GM20000 (cell line): Measurements from ENCODE around the gene PHF24.

Source experiments
- DNase-seq: peaks from one replicate; pipeline ENCODE4 v3.0.0; 2012; ENCODE audit warnings: low spot score
- TF ChIP-seq, protein P1 (sequence below): IDR thresholded peaks from 2 replicates; pipeline ENCODE4 v1.5.1; 2012; ENCODE audit warnings: mild to moderate bottlenecking, control low read depth; ENCODE audit errors: extremely low read depth, missing control alignments

PHF24 gene

DNA sequence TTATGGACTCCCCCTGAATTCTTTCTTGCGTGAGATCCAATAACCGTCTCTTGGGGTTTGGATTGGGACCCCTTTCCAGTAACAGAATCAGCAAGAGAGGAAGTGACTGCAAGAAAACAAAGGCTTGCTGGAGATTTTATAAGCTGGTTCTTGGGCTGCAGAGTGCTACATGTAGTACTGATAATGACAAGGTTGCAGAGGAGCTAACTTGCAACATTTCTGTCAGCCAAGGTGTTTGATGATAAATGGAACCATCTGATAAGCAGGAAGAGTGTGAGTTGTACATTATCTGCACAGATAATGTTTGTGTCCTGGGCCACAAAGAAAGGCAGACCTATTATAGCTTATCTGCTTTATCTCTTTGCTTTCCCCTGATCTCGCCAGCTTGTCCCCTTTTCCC is 68.6 kb downstream of the PHF24 start:
- no peak for DNase-seq
- TF ChIP-seq, protein P1, sequence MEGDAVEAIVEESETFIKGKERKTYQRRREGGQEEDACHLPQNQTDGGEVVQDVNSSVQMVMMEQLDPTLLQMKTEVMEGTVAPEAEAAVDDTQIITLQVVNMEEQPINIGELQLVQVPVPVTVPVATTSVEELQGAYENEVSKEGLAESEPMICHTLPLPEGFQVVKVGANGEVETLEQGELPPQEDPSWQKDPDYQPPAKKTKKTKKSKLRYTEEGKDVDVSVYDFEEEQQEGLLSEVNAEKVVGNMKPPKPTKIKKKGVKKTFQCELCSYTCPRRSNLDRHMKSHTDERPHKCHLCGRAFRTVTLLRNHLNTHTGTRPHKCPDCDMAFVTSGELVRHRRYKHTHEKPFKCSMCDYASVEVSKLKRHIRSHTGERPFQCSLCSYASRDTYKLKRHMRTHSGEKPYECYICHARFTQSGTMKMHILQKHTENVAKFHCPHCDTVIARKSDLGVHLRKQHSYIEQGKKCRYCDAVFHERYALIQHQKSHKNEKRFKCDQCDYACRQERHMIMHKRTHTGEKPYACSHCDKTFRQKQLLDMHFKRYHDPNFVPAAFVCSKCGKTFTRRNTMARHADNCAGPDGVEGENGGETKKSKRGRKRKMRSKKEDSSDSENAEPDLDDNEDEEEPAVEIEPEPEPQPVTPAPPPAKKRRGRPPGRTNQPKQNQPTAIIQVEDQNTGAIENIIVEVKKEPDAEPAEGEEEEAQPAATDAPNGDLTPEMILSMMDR = no peak

DNA sequence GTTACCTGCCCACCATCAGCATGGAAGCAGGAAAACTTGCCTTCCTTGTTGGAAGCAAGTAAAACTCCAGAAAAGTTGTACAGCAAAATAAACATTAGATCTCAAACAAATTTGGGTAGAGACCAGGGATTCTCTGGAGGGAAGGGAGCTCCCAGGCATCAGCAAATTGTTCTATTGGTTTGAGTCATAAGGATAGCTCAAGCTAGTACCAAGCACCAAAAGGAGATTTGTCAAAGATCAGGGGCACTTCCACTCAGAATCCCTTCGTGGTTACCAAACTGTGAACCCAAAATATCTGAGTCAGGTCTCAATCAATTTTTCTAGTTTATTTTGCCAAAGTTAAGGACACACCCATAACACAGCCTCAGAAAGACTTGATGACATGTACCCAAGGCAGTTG is 69.3 kb downstream of the PHF24 start:
- no peak for DNase-seq
- TF ChIP-seq, protein P1 = no peak

DNA sequence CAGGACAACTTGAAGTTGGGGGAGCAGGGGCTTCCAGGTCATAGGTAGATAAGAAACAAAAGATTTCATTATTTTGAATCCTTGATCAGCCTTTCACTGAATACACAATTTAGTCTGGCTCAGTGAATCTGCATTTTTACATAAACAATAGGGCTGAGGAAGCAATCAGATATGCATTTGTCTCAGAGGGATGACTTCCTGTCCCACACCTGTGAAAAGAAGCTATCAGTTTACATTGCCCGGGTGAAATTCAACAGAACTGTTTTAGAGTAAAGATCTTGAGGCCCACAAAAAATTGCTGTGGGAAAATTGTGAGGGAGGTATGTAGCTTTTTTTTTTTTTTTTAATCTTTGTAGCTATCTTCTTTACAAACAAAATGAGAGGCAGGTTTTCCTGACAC is 69.8 kb downstream of the PHF24 start:
- no peak for DNase-seq
- TF ChIP-seq, protein P1 = no peak

DNA sequence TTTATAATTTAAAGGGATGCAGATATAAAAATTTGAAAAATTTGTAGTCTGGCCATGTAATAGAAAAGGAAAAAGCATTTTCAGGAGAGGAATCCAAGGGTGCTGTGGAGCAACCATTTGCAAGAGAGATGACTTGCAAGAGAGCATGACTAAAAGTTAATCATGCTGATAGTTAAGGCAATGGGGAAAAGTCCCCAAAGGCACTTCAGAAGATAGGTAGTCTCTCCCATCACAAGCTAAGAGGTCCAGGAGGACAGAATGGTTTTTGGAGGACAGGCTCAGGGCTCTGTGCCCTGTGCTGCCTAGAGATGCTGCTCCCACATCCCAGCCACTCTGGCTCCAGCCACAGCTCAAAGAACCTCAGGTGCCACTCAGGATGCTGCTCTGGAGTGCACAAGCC is 70.3 kb downstream of the PHF24 start:
- DNase-seq = no peak
- TF ChIP-seq, protein P1 = no peak

DNA sequence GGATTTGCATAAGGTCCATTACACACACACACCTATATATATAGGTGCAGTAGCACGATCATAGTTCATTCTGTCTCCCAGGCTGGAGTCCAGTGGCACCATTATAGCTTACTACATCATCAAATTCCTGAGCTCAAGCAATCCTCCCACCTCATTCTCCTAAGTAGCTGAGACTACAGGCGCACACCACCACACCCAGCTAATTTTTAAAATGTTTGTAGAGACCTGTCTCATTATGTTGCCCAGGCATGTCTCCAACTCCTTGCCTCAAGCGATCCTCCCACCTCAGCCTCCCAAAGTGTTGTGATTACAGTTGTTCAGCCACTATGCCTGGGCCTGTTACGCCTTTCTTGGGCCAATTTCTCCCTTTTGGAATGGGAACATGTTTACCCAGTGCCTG is 71.2 kb downstream of the PHF24 start:
- TF ChIP-seq, protein P1 = no peak
- no peak for DNase-seq

DNA sequence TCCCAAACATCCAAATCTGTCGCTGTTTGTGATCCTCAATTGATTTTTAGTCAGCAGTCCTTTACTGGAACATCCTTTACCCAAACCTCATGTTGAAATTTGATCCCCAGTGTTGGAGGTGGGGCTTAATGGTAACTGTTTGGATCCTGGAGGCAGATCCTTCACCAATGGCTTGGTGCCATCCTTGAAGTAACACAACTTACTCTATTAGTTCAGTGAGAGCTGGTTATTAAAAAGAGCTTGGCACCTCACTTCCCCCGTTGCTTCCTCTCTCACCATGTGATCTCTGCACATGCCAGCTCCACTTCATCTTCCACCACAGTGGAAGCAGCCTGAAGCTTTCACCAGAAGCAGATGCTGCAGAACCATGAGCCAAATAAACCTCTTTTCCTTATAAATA is 71.8 kb downstream of the PHF24 start:
- TF ChIP-seq, protein P1 = no peak
- DNase-seq = no peak
